ENCODE measurements around the gene ZAP70.
"Not testable (repeated sequence)": the region's sequence is repeated elsewhere in the genome, so short reads cannot be mapped to it uniquely, and the experiment has no call there.

The ZAP70 gene

GRCh38 chr2:97671526-97671925, 41.9 kb upstream of the ZAP70 start:
- Histone ChIP-seq H3K36me3 (ENCODE audit: insufficient read depth, low read length) (no peaks in the 10 kb centered on the region), H3K4me3 (ENCODE audit: low read length, poor library complexity, severe bottlenecking) (no peak overlapping the region), H3K4me2 (ENCODE audit: low read depth, low read length, poor library complexity, severe bottlenecking) (no peak overlapping the region), H3K9me2 (replicated peaks; ENCODE audit: low read depth, low read length) (no peaks in the 10 kb centered on the region), H3K27me3 (ENCODE audit: insufficient read depth, low read length, poor library complexity, severe bottlenecking) (no peaks in the 10 kb centered on the region), H3K4me1 (ENCODE audit: insufficient read depth, low read length, poor library complexity, severe bottlenecking) (no peaks in the 10 kb centered on the region), H2AFZ (ENCODE audit: low read length) (no peak overlapping the region), H4K20me1 (ENCODE audit: insufficient read depth, low read length, poor library complexity, severe bottlenecking) (no peaks in the 10 kb centered on the region), H3K9ac (ENCODE audit: low read depth, low read length, poor library complexity, severe bottlenecking) (no peak overlapping the region), H3K9me3 (ENCODE audit: insufficient read depth, low read depth, low read length) (no peaks in the 10 kb centered on the region), H3F3A (ENCODE audit: low read depth) (no peaks in the 10 kb centered on the region), H3K79me2 (ENCODE audit: insufficient read depth, low read length) (no peaks in the 10 kb centered on the region)
- no peak for TF ChIP-seq CTCF (conservative IDR thresholded peaks at IDR 0.05; ENCODE audit: low read length)
- TF ChIP-seq EZH2phosphoT487 (IDR thresholded peaks at IDR 0.05; ENCODE audit: borderline replicate concordance) = no peak

DNA sequence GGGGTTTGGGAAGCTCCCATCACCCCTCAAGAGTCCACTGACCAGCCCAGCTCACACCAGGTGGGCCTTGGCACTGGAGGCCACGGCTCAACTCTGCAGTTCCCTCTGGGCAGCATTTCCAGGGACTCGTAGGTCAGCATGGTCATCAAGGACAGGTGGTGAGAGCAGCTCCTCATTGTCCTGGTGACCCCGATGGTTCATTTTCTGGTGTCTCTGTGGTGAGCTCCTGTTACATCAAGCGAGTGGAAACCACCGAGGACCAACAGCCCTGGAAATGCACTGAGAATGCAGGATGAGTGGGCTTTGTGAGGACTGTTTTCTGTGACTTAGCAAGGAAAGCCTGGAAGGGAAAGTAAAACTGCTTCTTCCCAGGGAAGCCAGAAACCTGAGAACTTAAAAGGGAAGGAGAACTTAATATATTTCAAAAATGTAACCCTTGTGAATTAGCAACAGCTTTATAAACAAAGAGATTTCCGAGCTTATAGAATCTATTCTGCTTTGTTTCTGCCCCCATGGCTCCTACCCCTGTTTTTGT, 40.7 kb upstream of the ZAP70 start:
- H3K27me3 ChIP-seq (ENCODE audit: insufficient read depth, low read length, poor library complexity, severe bottlenecking); H3K9me3 ChIP-seq (ENCODE audit: insufficient read depth, low read depth, low read length); H4K20me1 ChIP-seq (ENCODE audit: insufficient read depth, low read length, poor library complexity, severe bottlenecking): not testable (repeated sequence)

GRCh38 chr2:97673182-97673914, 40.0 kb upstream of the ZAP70 start:
- Histone ChIP-seq H3K79me2 (ENCODE audit: insufficient read depth, low read length) (no peaks in the 10 kb centered on the region), H3K36me3 (ENCODE audit: insufficient read depth, low read length) (no peaks in the 10 kb centered on the region), H2AFZ (ENCODE audit: low read length) (no peak overlapping the region), H3K9me3 (ENCODE audit: insufficient read depth, low read depth, low read length) (no peaks in the 10 kb centered on the region), H3K4me1 (ENCODE audit: insufficient read depth, low read length, poor library complexity, severe bottlenecking) (no peaks in the 10 kb centered on the region), H3K9ac (ENCODE audit: low read depth, low read length, poor library complexity, severe bottlenecking) (no peak overlapping the region), H3K4me3 (ENCODE audit: low read length, poor library complexity, severe bottlenecking) (no peak overlapping the region), H3K9me2 (replicated peaks; ENCODE audit: low read depth, low read length) (no peaks in the 10 kb centered on the region), H3K27me3 (ENCODE audit: insufficient read depth, low read length, poor library complexity, severe bottlenecking) (no peaks in the 10 kb centered on the region), H3F3A (ENCODE audit: low read depth) (no peaks in the 10 kb centered on the region), H4K20me1 (ENCODE audit: insufficient read depth, low read length, poor library complexity, severe bottlenecking) (no peaks in the 10 kb centered on the region), H3K4me2 (ENCODE audit: low read depth, low read length, poor library complexity, severe bottlenecking) (no peak overlapping the region)
- no peak for TF ChIP-seq CTCF (conservative IDR thresholded peaks at IDR 0.05; ENCODE audit: low read length)
- no peak for TF ChIP-seq EZH2phosphoT487 (IDR thresholded peaks at IDR 0.05; ENCODE audit: borderline replicate concordance)

More for the DNA sequence above, 40.7 kb upstream of the ZAP70 start:
- not testable (repeated sequence) for H3K4me2 ChIP-seq (ENCODE audit: low read depth, low read length, poor library complexity, severe bottlenecking); H3K36me3 ChIP-seq (ENCODE audit: insufficient read depth, low read length); H3K4me3 ChIP-seq (ENCODE audit: low read length, poor library complexity, severe bottlenecking); H2AFZ ChIP-seq (ENCODE audit: low read length); H3K9me2 ChIP-seq (replicated peaks; ENCODE audit: low read depth, low read length); H3K9ac ChIP-seq (ENCODE audit: low read depth, low read length, poor library complexity, severe bottlenecking); H3K4me1 ChIP-seq (ENCODE audit: insufficient read depth, low read length, poor library complexity, severe bottlenecking); H3K79me2 ChIP-seq (ENCODE audit: insufficient read depth, low read length); H3F3A ChIP-seq (ENCODE audit: low read depth)

GRCh38 chr2:97673915-97674283, 39.5 kb upstream of the ZAP70 start:
- H2AFZ ChIP-seq (ENCODE audit: low read length) = no peak overlapping the region
- H3F3A ChIP-seq (ENCODE audit: low read depth) = no peaks in the 10 kb centered on the region
- no peaks in the 10 kb centered on the region for H3K36me3 ChIP-seq (ENCODE audit: insufficient read depth, low read length)
- no peak overlapping the region for H3K4me2 ChIP-seq (ENCODE audit: low read depth, low read length, poor library complexity, severe bottlenecking)
- H4K20me1 ChIP-seq (ENCODE audit: insufficient read depth, low read length, poor library complexity, severe bottlenecking) = no peaks in the 10 kb centered on the region
- H3K9me3 ChIP-seq (ENCODE audit: insufficient read depth, low read depth, low read length) = no peaks in the 10 kb centered on the region
- H3K4me1 ChIP-seq (ENCODE audit: insufficient read depth, low read length, poor library complexity, severe bottlenecking) = no peaks in the 10 kb centered on the region
- no peaks in the 10 kb centered on the region for H3K27me3 ChIP-seq (ENCODE audit: insufficient read depth, low read length, poor library complexity, severe bottlenecking)
- H3K9ac ChIP-seq (ENCODE audit: low read depth, low read length, poor library complexity, severe bottlenecking) = no peak overlapping the region
- H3K9me2 ChIP-seq (replicated peaks; ENCODE audit: low read depth, low read length) = no peaks in the 10 kb centered on the region
- no peaks in the 10 kb centered on the region for H3K79me2 ChIP-seq (ENCODE audit: insufficient read depth, low read length)
- no peak for TF ChIP-seq EZH2phosphoT487 (IDR thresholded peaks at IDR 0.05; ENCODE audit: borderline replicate concordance)
- TF ChIP-seq CTCF (conservative IDR thresholded peaks at IDR 0.05; ENCODE audit: low read length) = no peak
- H3K4me3 ChIP-seq (ENCODE audit: low read length, poor library complexity, severe bottlenecking) = no peak overlapping the region

Measured in Loucy (cell line).